HepG2 (cell line): ENCODE measurements around the gene STOML2. TPM values are rescaled to one million over a fixed set of nuclear protein-coding genes. Genes with fewer than 3 reads are reported as not detected.

Experiments used
- ATAC-seq: fragments of 200-7000 bp; cut with Tn5 transposase; 3 replicates; pipeline ENCODE4 v1.9.1; 2020; ENCODE audit warnings: mild to moderate bottlenecking, moderate library complexity
- BruUV-seq: library from RNA; stranded (reverse); fragments of 400-500 nt; replicated peaks from 2 replicates; lab custom pipeline; 2021; lab: Mats Ljungman, UMichigan
- CTCF ChIA-PET: fragments of 300-600 bp; formaldehyde crosslinking; extraction: SDS; loops from one replicate; lab custom pipeline; 2021; ENCODE audit warnings: low total read pairs, inconsistent platforms, low intra/inter-chr PET ratio; lab: Yijun Ruan, JAX
- POLR2A ChIA-PET: fragments of 350-600 bp; sonication (Branson Sonifier 250); formaldehyde crosslinking; loops from one replicate; lab custom pipeline; 2020; ENCODE audit warnings: antibody characterized with exemption, inconsistent platforms; lab: Yijun Ruan, JAX
- DNase-seq: peaks from one replicate; pipeline ENCODE4 v3.0.0-alpha.2; 2015; ENCODE audit warnings: low spot score
- FAIRE-seq: peaks from 3 replicates; lab custom pipeline; 2011; peaks lifted over from hg19 to GRCh38; lab: Jason Lieb, UNC
- H2AFZ ChIP-seq: one replicate; pipeline ENCODE4 v1.6.1; 2011; ENCODE audit warnings: low read length, inconsistent platforms
- H3K27ac ChIP-seq: fragments of 300-600 bp; 3 replicates; pipeline ENCODE4 v1.8.0; 2011; ENCODE audit warnings: mixed run types, mild to moderate bottlenecking, mixed read lengths, low read length, inconsistent platforms; ENCODE audit not compliant: insufficient read depth; ENCODE audit errors: extremely low read length
- H3K27me3 ChIP-seq, 2 experiments: fragments of 200-600 bp in 1 of 2; 2 replicates in 1 of 2; 3 replicates in 1 of 2; pipeline versions ENCODE4 v1.6.0 to v1.8.0; 2011; ENCODE audit warnings: low read length in 2 of 2, mild to moderate bottlenecking in 2 of 2, moderate library complexity in 2 of 2, inconsistent platforms in 1 of 2; ENCODE audit not compliant: insufficient read depth in 2 of 2, control insufficient read depth in 1 of 2
- H3K36me3 ChIP-seq, 2 experiments: fragments of 200-600 bp in 1 of 2; replicated peaks in 1 of 2; 2 replicates in 1 of 2; 3 replicates in 1 of 2; pipeline versions ENCODE4 v1.5.1 to v1.8.0; 2011; ENCODE audit warnings: low read length in 2 of 2, inconsistent platforms in 1 of 2; ENCODE audit not compliant: insufficient read depth in 2 of 2, control insufficient read depth in 1 of 2
- H3K4me1 ChIP-seq: 2 replicates; pipeline ENCODE4 v1.5.1; 2012; ENCODE audit warnings: low read length, inconsistent platforms; ENCODE audit not compliant: insufficient read depth
- H3K4me2 ChIP-seq: 2 replicates; pipeline ENCODE4 v1.6.0; 2011; ENCODE audit warnings: low read depth, low read length, inconsistent platforms
- H3K4me3 ChIP-seq, 3 experiments: fragments of 200-600 bp in 1 of 3; sonication (generic), shearing (Covaris generic) in 1 of 3; replicated peaks in 1 of 3; 2 replicates each; pipeline ENCODE4 v1.5.1; 2011 to 2016; ENCODE audit warnings: low read length in 3 of 3, inconsistent platforms in 2 of 3, low read depth in 2 of 3, mild to moderate bottlenecking in 2 of 3, control low read depth in 1 of 3, mixed read lengths in 1 of 3; ENCODE audit not compliant: insufficient read depth in 1 of 3
- H3K79me2 ChIP-seq: one replicate; pipeline ENCODE4 v1.6.1; 2011; ENCODE audit warnings: low read length, inconsistent platforms; ENCODE audit not compliant: insufficient read depth
- H3K9ac ChIP-seq: 2 replicates; pipeline ENCODE4 v1.6.0; 2011; ENCODE audit warnings: mild to moderate bottlenecking, low read depth, low read length, inconsistent platforms; ENCODE audit not compliant: insufficient read depth
- H3K9me3 ChIP-seq: 2 replicates; pipeline ENCODE4 v1.5.1; 2012; ENCODE audit warnings: mild to moderate bottlenecking, low read length
- H4K20me1 ChIP-seq: 2 replicates; pipeline ENCODE4 v1.6.0; 2011; ENCODE audit warnings: inconsistent platforms, mild to moderate bottlenecking, low read length, moderate library complexity; ENCODE audit not compliant: insufficient read depth
- CEBPG ChIP-seq: IDR thresholded peaks from 2 replicates; pipeline ENCODE4 v1.6.1; 2016
- FOXO1 ChIP-seq: sonication (generic); formaldehyde crosslinking; IDR thresholded peaks from 2 replicates; pipeline ENCODE4 v1.4.0; 2020; ENCODE audit warnings: missing genetic modification reagents
- KLF15 ChIP-seq: sonication (generic); formaldehyde crosslinking; IDR thresholded peaks from 2 replicates; pipeline ENCODE4 v1.8.1; 2023; ENCODE audit warnings: borderline replicate concordance, mild to moderate bottlenecking, inconsistent platforms, missing genetic modification reagents, mixed read lengths
- MAZ ChIP-seq, 2 experiments: sonication (generic) in 1 of 2; formaldehyde crosslinking in 1 of 2; IDR thresholded peaks; 2 replicates each; pipeline versions ENCODE4 v1.5.0 to v1.6.1; 2012 to 2020; ENCODE audit warnings: low read depth in 2 of 2, mild to moderate bottlenecking in 2 of 2, borderline replicate concordance in 1 of 2, improper control_type of control experiment in 1 of 2, low read length in 1 of 2, missing genetic modification reagents in 1 of 2, moderate library complexity in 1 of 2
- MTF1 ChIP-seq: sonication (generic); formaldehyde crosslinking; IDR thresholded peaks from 2 replicates; pipeline ENCODE4 v1.5.0; 2020; ENCODE audit warnings: missing genetic modification reagents
- NFKBIZ ChIP-seq: IDR thresholded peaks from 2 replicates; pipeline ENCODE4 v1.6.1; 2018; ENCODE audit warnings: missing genetic modification reagents, missing compliant biosample characterization
- PAWR ChIP-seq: sonication (generic); formaldehyde crosslinking; IDR thresholded peaks from 2 replicates; pipeline ENCODE4 v1.4.0; 2020; ENCODE audit warnings: missing genetic modification reagents, mild to moderate bottlenecking, borderline replicate concordance
- POLR2A ChIP-seq, 2 experiments: IDR thresholded peaks; 2 replicates each; pipeline ENCODE4 v1.6.1; 2011; ENCODE audit warnings: low read depth in 2 of 2, low read length in 2 of 2, mild to moderate bottlenecking in 1 of 2, moderate library complexity in 1 of 2; ENCODE audit not compliant: insufficient read depth in 1 of 2
- POLR2AphosphoS2 ChIP-seq: IDR thresholded peaks from 2 replicates; pipeline ENCODE4 v1.6.1; 2011; ENCODE audit warnings: low read depth, low read length, improper control_type of control experiment
- ZBTB3 ChIP-seq: sonication (generic); formaldehyde crosslinking; IDR thresholded peaks from 2 replicates; pipeline ENCODE4 v1.4.0; 2020; ENCODE audit warnings: low read depth, mild to moderate bottlenecking, moderate library complexity, missing genetic modification reagents, borderline replicate concordance
- ZBTB39 ChIP-seq: sonication (generic); formaldehyde crosslinking; IDR thresholded peaks from 2 replicates; pipeline ENCODE4 v1.5.0; 2020; ENCODE audit warnings: missing genetic modification reagents
- ZNF180 ChIP-seq: sonication (generic); formaldehyde crosslinking; IDR thresholded peaks from 2 replicates; pipeline ENCODE4 v1.4.0; 2020; ENCODE audit warnings: low read depth, missing genetic modification reagents, borderline replicate concordance
- ZNF232 ChIP-seq: sonication (generic); formaldehyde crosslinking; IDR thresholded peaks from 2 replicates; pipeline ENCODE4 v1.4.0; 2020; ENCODE audit warnings: missing genetic modification reagents, borderline replicate concordance
- ZSCAN9 ChIP-seq: IDR thresholded peaks from 2 replicates; pipeline ENCODE4 v1.6.1; 2016; ENCODE audit warnings: borderline replicate concordance
- WGBS: methylation state at CpG from one replicate; pipeline ENCODE4 v1.1.6; 2017; ENCODE audit warnings: low lambda C conversion rate; 5-methylcytosine and 5-hydroxymethylcytosine counted together
- in situ Hi-C: cut with HindIII; loops from 2 replicates; pipeline ENCODE4 v1.10.0; 2017; ENCODE audit warnings: low pct_unique_long_range_greater_than_20kb; ENCODE audit not compliant: extremely low pct_ligation_motif_present
- intact Hi-C: fragments of 100-400 bp; cut with micrococcal nuclease; formaldehyde crosslinking; loops from one replicate; pipeline ENCODE4 v1.10.0; 2022; ENCODE audit not compliant: unreplicated experiment
- polyA plus RNA-seq, 8 experiments: library from polyadenylated mRNA; depleted of rRNA in 3 of 8; stranded (reverse) in 7 of 8; unstranded in 1 of 8; fragments of >200 nt; fragmentation: Illumina TruSeq in 4 of 8; extraction: Trizol in 4 of 8; gene quantifications; 2 replicates each; pipeline versions ENCODE4 v1.2.1 to v1.2.3, GENCODE V29; 2011 to 2016; ENCODE audit warnings: low read depth in 4 of 8, missing spikeins in 1 of 8, mixed read lengths in 1 of 8; ENCODE audit not compliant: insufficient read depth in 1 of 8
- total RNA-seq, 5 experiments: library from RNA; depleted of rRNA; stranded (reverse); fragments of >200 nt; fragmentation: Illumina TruSeq; extraction: Trizol; gene quantifications; 2 replicates each; pipeline ENCODE4 v1.2.3, GENCODE V29; 2016; ENCODE audit warnings: low read depth in 1 of 5

The STOML2 gene
- total and polyA plus RNA-seq, 2 of the 13 experiments (the other 11 are each of a cell fraction or from before 2014, with no cell fraction given), result 245 to 250 TPM

- no TSS peak for BruUV-seq
- peaks cover 25 to 51% of the 10 kb centered on the region in 2 experiments for H3K36me3 ChIP-seq
Measured at GRCh38 chr9:35069020-35069419, 33.9 kb downstream of the STOML2 start.

GRCh38 chr9:35067056-35067455, 35.9 kb downstream of the STOML2 start:
- peaks cover 41% of the 10 kb centered on the region for H4K20me1 ChIP-seq
- no peak for ATAC-seq
- in situ Hi-C loops (no loop called here), intact Hi-C loops (no loop called here)
- 92% methylated on average over 1 of the region's 1 CpG for WGBS
- H3K9me3 ChIP-seq, result no peaks in the 10 kb centered on the region
- peaks cover 40 to 71% of the 10 kb centered on the region in 2 experiments for H3K36me3 ChIP-seq
- H3K9ac ChIP-seq, result no peak overlapping the region
- H3K4me2 ChIP-seq, result no peak overlapping the region
- BruUV-seq, result no TSS peak
- ChIA-PET POLR2A (no interaction called here), CTCF (no interaction called here)
- H3K79me2 ChIP-seq, result peaks cover 53% of the 10 kb centered on the region
- H3K4me1 ChIP-seq, result peaks cover 29% of the 10 kb centered on the region
- no peak overlapping the region for H2AFZ ChIP-seq
- H3K27ac ChIP-seq, result no peak overlapping the region
- H3K4me3 ChIP-seq, result no peak overlapping the region
- no peaks in the 10 kb centered on the region; a peak in 1 of 5 replicates for H3K27me3 ChIP-seq
- no peak for TF ChIP-seq FOXO1 (CRISPR knock-in tag)
- TF ChIP-seq ZBTB3 (CRISPR knock-in tag), result no peak
- no peak for TF ChIP-seq NFKBIZ (CRISPR knock-in tag)
- no peak for TF ChIP-seq PAWR (CRISPR knock-in tag)
- TF ChIP-seq MAZ (IDR thresholded peaks at IDR 0.05; ENCODE audit: borderline replicate concordance, low read depth, low read length), result no peak
- TF ChIP-seq MAZ (CRISPR knock-in tag; IDR thresholded peaks at IDR 0.05; ENCODE audit: low read depth), result no peak
- no peak for TF ChIP-seq MTF1 (CRISPR knock-in tag)
- TF ChIP-seq ZBTB39, result no peak
- TF ChIP-seq ZSCAN9 (CRISPR knock-in tag), result no peak
- no peak for TF ChIP-seq CEBPG (CRISPR knock-in tag)
- TF ChIP-seq KLF15 (CRISPR knock-in tag), result no peak
- TF ChIP-seq ZNF180 (CRISPR knock-in tag), result no peak
- no peak for DNase-seq
- FAIRE-seq, result no peak

More at GRCh38 chr9:35069020-35069419, 33.9 kb downstream of the STOML2 start:
- FAIRE-seq, result no peak
- no peaks in the 10 kb centered on the region; a peak in 1 of 5 replicates for H3K27me3 ChIP-seq
- H3K4me2 ChIP-seq, result peak overlapping the region; percentile 55
- peaks cover 41% of the 10 kb centered on the region for H4K20me1 ChIP-seq
- WGBS, result 89% methylated on average over 4 of the region's 4 CpGs
- CTCF ChIA-PET, result no interaction called here
- H3K79me2 ChIP-seq, result peaks cover 53% of the 10 kb centered on the region
- no peak overlapping the region for H3K9ac ChIP-seq
- no peak overlapping the region for H2AFZ ChIP-seq
- H3K27ac ChIP-seq, result no peak overlapping the region
- POLR2A ChIA-PET, result interaction anchor here (0.7 to 3.2 kb wide), 2 partner anchors 9 to 11 kb away, joined by 3 to 23 read pairs; partner anchors contain the start of gene FANCG
- H3K9me3 ChIP-seq, result no peaks in the 10 kb centered on the region
- intact Hi-C loops, result no loop called here
- no peak overlapping the region; a peak in 1 of 6 replicates for H3K4me3 ChIP-seq
- H3K4me1 ChIP-seq, result peaks cover 37% of the 10 kb centered on the region
- DNase-seq, result no peak
- in situ Hi-C loops, result no loop called here
- TF ChIP-seq ZNF232 (CRISPR knock-in tag), result no peak
- peak; percentile 54; the same call in 1 of the 2 replicates for TF ChIP-seq POLR2AphosphoS2
- peak in 1 of 2 experiments; percentile 61; a peak in 2 of 4 replicates for TF ChIP-seq POLR2A (IDR thresholded peaks at IDR 0.05; ENCODE audit: insufficient read depth in 1 of 2, low read depth in 2 of 2, low read length in 2 of 2)
- ATAC-seq, result no peak
